Keratinocyte (primary cell): ENCODE measurements around the gene APMAP. TPM values are rescaled to one million over a fixed set of nuclear protein-coding genes. Genes with fewer than 3 reads are reported as not detected.

Experiments used
- DNase-seq: peaks from one replicate; pipeline ENCODE4 v3.0.0-alpha.2; 2011; ENCODE audit warnings: low read depth, missing footprints, low spot score
- FAIRE-seq: peaks from 2 replicates; lab custom pipeline; 2011; peaks lifted over from hg19 to GRCh38; lab: Jason Lieb, UNC
- H2AFZ ChIP-seq: 2 replicates; pipeline ENCODE4 v1.6.0; 2012; ENCODE audit warnings: low read length, control low read depth, inconsistent platforms; ENCODE audit not compliant: control insufficient read depth
- H3K27ac ChIP-seq: 2 replicates; pipeline ENCODE4 v1.5.1; 2011; ENCODE audit warnings: low read length; ENCODE audit not compliant: control insufficient read depth, insufficient read depth
- H3K27me3 ChIP-seq: 3 replicates; pipeline ENCODE4 v1.6.0; 2011; ENCODE audit warnings: low read length; ENCODE audit not compliant: control insufficient read depth, insufficient read depth; ENCODE audit errors: extremely low read depth
- H3K36me3 ChIP-seq, 2 experiments: 2 replicates in 1 of 2; 3 replicates in 1 of 2; pipeline ENCODE4 v1.5.1; 2011; ENCODE audit warnings: low read length in 2 of 2, mild to moderate bottlenecking in 1 of 2; ENCODE audit not compliant: control insufficient read depth in 2 of 2, insufficient read depth in 2 of 2; ENCODE audit errors: extremely low read depth in 1 of 2
- H3K4me1 ChIP-seq: 3 replicates; pipeline ENCODE4 v1.5.1; 2011; ENCODE audit warnings: low read length; ENCODE audit not compliant: control insufficient read depth, insufficient read depth; ENCODE audit errors: extremely low read depth
- H3K4me2 ChIP-seq: 3 replicates; pipeline ENCODE4 v1.6.0; 2011; ENCODE audit warnings: low read depth, low read length; ENCODE audit not compliant: control insufficient read depth, insufficient read depth; ENCODE audit errors: extremely low read depth
- H3K4me3 ChIP-seq, 3 experiments: fragments of 200-600 bp in 1 of 3; sonication (generic) in 1 of 3; 2 replicates in 2 of 3; 3 replicates in 1 of 3; pipeline ENCODE4 v1.5.1; 2011 to 2016; ENCODE audit warnings: low read length in 3 of 3, mild to moderate bottlenecking in 3 of 3, control low read depth in 2 of 3, inconsistent platforms in 1 of 3, low read depth in 1 of 3, mixed read lengths in 1 of 3, mixed run types in 1 of 3, moderate library complexity in 1 of 3; ENCODE audit not compliant: control insufficient read depth in 2 of 3, insufficient read depth in 2 of 3; ENCODE audit errors: extremely low read depth in 1 of 3
- H3K79me2 ChIP-seq: 2 replicates; pipeline ENCODE4 v1.6.0; 2012; ENCODE audit warnings: low read length; ENCODE audit not compliant: control insufficient read depth, insufficient read depth
- H3K9ac ChIP-seq: 3 replicates; pipeline ENCODE4 v1.6.0; 2011; ENCODE audit warnings: low read length; ENCODE audit not compliant: control insufficient read depth, insufficient read depth; ENCODE audit errors: extremely low read depth
- H3K9me1 ChIP-seq: 3 replicates; pipeline ENCODE4 v1.6.0; 2011; ENCODE audit warnings: low read length; ENCODE audit not compliant: control insufficient read depth, insufficient read depth; ENCODE audit errors: extremely low read depth
- H3K9me3 ChIP-seq: 2 replicates; pipeline ENCODE4 v1.5.1; 2012; ENCODE audit warnings: low read depth, low read length; ENCODE audit not compliant: control insufficient read depth
- H4K20me1 ChIP-seq: 3 replicates; pipeline ENCODE4 v1.6.0; 2011; ENCODE audit warnings: low read length; ENCODE audit not compliant: control insufficient read depth, insufficient read depth; ENCODE audit errors: extremely low read depth
- EZH2 ChIP-seq: IDR thresholded peaks from one replicate; pipeline ENCODE4 v1.6.1; 2012; ENCODE audit warnings: inconsistent platforms, mild to moderate bottlenecking, low read length, moderate library complexity
- dilution Hi-C: fragments of 300-500 bp; cut with MboI; formaldehyde crosslinking; loops from one replicate; pipeline ENCODE4 v1.7.0; 2020; ENCODE audit warnings: low sequenced_read_pairs; ENCODE audit not compliant: extremely low pct_ligation_motif_present
- polyA plus RNA-seq, 5 experiments: library from polyadenylated mRNA; depleted of rRNA in 3 of 5; stranded (reverse) in 3 of 5; stranded (forward) in 1 of 5; unstranded in 1 of 5; fragments of >200 nt; gene quantifications; 1 replicate in 1 of 5; 2 replicates in 3 of 5; 3 replicates in 1 of 5; pipeline versions ENCODE4 v1.2.1 to v1.2.3, GENCODE V29; 2011 to 2012; ENCODE audit warnings: missing spikeins in 2 of 5, low read depth in 1 of 5, low replicate concordance in 1 of 5
- TF ChIP-seq, protein P1 (sequence below), 3 experiments: IDR thresholded peaks in 1 of 3; conservative IDR thresholded peaks in 1 of 3; optimal IDR thresholded peaks in 1 of 3; 2 replicates in 2 of 3; 3 replicates in 1 of 3; pipeline versions ENCODE3 to v1.5.1; 2011; ENCODE audit warnings: low read length in 3 of 3, mild to moderate bottlenecking in 3 of 3, moderate library complexity in 2 of 3, control low read depth in 1 of 3, inconsistent platforms in 1 of 3; ENCODE audit not compliant: insufficient read depth in 2 of 3; ENCODE audit errors: extremely low read depth in 1 of 3

APMAP gene
- polyA plus RNA-seq, 1 donor (not counting 4 experiments of a cell fraction or from before 2014, with no cell fraction given): 48.9 TPM

DNA sequence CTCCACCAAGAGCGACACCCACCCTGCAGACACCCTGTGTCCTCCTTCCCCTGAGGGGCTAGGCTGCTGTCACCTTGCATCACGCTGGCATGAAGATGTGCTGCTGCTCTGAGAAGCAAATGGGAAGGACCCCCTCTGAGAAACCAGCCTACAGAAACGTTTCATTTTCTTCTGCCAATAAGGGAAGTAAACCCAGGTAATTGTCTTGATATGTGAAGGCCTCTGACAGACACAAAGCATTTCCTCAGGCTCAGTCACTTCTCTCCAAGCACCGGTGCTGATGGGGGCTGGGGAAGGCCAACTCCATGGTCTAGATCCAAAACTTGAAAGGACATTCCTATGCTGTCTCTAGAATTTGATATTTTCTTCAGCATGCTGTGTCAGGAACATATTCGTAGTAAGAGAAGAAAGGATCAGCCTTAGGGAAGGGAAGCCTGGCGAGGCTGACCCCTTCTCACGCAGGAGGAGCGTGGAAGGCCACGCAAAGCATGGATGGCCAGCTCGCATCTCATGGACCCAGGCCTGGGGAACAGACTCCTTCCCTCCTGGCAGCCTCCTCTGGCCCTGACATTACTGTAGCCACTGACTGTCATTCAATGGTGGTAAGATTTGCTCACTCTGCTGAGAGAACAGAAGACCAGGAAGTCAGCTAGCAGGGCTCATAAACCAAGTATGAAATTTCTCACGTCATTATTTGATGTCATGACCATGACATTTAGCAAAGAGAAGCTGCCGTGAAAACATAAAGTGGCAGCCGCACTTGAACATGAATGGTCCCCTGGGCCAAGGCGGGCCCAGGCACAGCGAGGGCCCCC, 44.9 kb upstream of the APMAP start:
- Histone ChIP-seq H4K20me1 (no peaks in the 10 kb centered on the region), H3K9ac (no peak overlapping the region), H2AFZ (no peak overlapping the region), H3K4me3 (no peak overlapping the region), H3K9me1 (no peaks in the 10 kb centered on the region), H3K79me2 (no peaks in the 10 kb centered on the region), H3K4me1 (peaks cover 19% of the 10 kb centered on the region), H3K36me3 (no peaks in the 10 kb centered on the region), H3K27ac (no peak overlapping the region), H3K9me3 (no peaks in the 10 kb centered on the region), H3K27me3 (no peaks in the 10 kb centered on the region), H3K4me2 (no peak overlapping the region)
- TF ChIP-seq, protein P1, sequence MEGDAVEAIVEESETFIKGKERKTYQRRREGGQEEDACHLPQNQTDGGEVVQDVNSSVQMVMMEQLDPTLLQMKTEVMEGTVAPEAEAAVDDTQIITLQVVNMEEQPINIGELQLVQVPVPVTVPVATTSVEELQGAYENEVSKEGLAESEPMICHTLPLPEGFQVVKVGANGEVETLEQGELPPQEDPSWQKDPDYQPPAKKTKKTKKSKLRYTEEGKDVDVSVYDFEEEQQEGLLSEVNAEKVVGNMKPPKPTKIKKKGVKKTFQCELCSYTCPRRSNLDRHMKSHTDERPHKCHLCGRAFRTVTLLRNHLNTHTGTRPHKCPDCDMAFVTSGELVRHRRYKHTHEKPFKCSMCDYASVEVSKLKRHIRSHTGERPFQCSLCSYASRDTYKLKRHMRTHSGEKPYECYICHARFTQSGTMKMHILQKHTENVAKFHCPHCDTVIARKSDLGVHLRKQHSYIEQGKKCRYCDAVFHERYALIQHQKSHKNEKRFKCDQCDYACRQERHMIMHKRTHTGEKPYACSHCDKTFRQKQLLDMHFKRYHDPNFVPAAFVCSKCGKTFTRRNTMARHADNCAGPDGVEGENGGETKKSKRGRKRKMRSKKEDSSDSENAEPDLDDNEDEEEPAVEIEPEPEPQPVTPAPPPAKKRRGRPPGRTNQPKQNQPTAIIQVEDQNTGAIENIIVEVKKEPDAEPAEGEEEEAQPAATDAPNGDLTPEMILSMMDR (optimal IDR thresholded peaks at IDR 0.05 in 1 of 3, IDR thresholded peaks at IDR 0.05 in 1 of 3, conservative IDR thresholded peaks at IDR 0.05 in 1 of 3; ENCODE audit: extremely low read depth in 1 of 3, insufficient read depth in 2 of 3, low read length in 3 of 3): no peak
- TF ChIP-seq EZH2: no peak
- FAIRE-seq (no peak), DNase-seq (no peak)
- dilution Hi-C loops: no loop called here

DNA sequence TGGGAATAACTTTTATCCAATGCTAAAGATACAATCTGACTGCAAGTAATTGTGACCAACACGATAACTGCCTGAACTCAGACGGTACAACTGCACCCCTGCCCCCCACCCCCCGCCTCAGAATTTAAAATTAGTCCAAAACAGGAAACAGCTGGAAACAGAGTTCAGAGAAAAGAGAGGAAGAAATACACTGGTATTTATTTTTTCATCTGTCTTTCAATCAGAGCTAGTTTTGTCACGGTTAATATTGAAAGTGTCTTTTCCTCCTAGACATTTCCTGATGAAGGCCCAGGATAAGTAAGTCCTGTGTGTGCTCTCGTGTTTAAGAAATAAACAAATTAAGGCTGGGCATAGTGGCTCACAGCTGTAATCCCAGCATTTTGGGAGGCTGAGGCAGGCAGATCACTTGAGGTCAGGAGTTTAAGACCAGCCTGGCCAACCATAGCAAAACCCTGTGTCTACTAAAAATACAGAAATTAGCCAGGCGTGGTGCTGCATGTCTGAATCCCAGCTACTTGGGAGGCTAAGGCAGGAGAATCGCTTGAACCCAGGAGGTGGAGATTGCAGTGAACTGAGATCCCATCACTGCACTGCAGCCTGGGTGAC, 43.9 kb upstream of the APMAP start:
- dilution Hi-C loops: no loop called here

More for the DNA sequence above, 43.9 kb upstream of the APMAP start:
- H3K9me1 ChIP-seq: no peaks in the 10 kb centered on the region
- H3K9ac ChIP-seq: no peak overlapping the region
- H3K9me3 ChIP-seq: no peaks in the 10 kb centered on the region
- peaks cover 4% of the 10 kb centered on the region for H3K27me3 ChIP-seq
- no peaks in the 10 kb centered on the region for H4K20me1 ChIP-seq
- no peaks in the 10 kb centered on the region for H3K36me3 ChIP-seq
- DNase-seq: no peak
- H3K27ac ChIP-seq: no peak overlapping the region
- H3K79me2 ChIP-seq: no peaks in the 10 kb centered on the region
- H3K4me2 ChIP-seq: no peak overlapping the region
- H2AFZ ChIP-seq: no peak overlapping the region
- TF ChIP-seq EZH2: no peak
- TF ChIP-seq, protein P1 (optimal IDR thresholded peaks at IDR 0.05 in 1 of 3, IDR thresholded peaks at IDR 0.05 in 1 of 3, conservative IDR thresholded peaks at IDR 0.05 in 1 of 3; ENCODE audit: extremely low read depth in 1 of 3, insufficient read depth in 2 of 3, low read length in 3 of 3): no peak
- H3K4me3 ChIP-seq: no peak overlapping the region
- FAIRE-seq: no peak
- H3K4me1 ChIP-seq: peaks cover 20% of the 10 kb centered on the region
